WTC11 (cell line): ENCODE data around the gene NPDC1. TPM values are rescaled to one million over a fixed set of nuclear protein-coding genes. Genes with fewer than 3 reads are reported as not detected.

Source experiments
- ATAC-seq: fragments of 200-7000 bp; cut with Tn5 transposase; 2 replicates; pipeline ENCODE4 v1.10.0; 2021; ENCODE audit warnings: mild to moderate bottlenecking, moderate library complexity
- CTCF ChIA-PET: fragments of 300-600 bp; sonication (Branson Sonifier 250); formaldehyde crosslinking; loops from one replicate; lab custom pipeline; 2021; ENCODE audit warnings: antibody characterized with exemption; lab: Charles Lee
- POLR2A ChIA-PET: fragments of 350-600 bp; sonication (Branson Sonifier 250); formaldehyde crosslinking; loops from one replicate; lab custom pipeline; 2021; ENCODE audit warnings: antibody characterized with exemption; lab: Charles Lee
- DNase-seq: peaks from one replicate; pipeline ENCODE4 v3.0.0; 2021; ENCODE audit warnings: low spot score
- H3K27ac Mint-ChIP-seq: 2 replicates; pipeline ENCODE4 v1.8.0; 2021; ENCODE audit warnings: mixed read lengths
- H3K27me3 Mint-ChIP-seq: 2 replicates; pipeline ENCODE4 v1.8.0; 2021; ENCODE audit warnings: low read depth, mild to moderate bottlenecking, moderate library complexity, mixed read lengths
- H3K36me3 Mint-ChIP-seq: 2 replicates; pipeline ENCODE4 v1.8.0; 2021; ENCODE audit warnings: mixed read lengths
- H3K4me1 Mint-ChIP-seq: 2 replicates; pipeline ENCODE4 v1.8.0; 2022; ENCODE audit warnings: mixed read lengths
- H3K4me3 Mint-ChIP-seq: 2 replicates; pipeline ENCODE4 v1.8.0; 2021; ENCODE audit warnings: mild to moderate bottlenecking, moderate library complexity, mixed read lengths
- H3K9me3 Mint-ChIP-seq: 2 replicates; pipeline ENCODE4 v1.8.0; 2021; ENCODE audit warnings: mixed read lengths
- EMX1 ChIP-seq: fragments of 250-450 bp; sonication (Bioruptor Pico); IDR thresholded peaks from 2 replicates; pipeline ENCODE4 v1.8.0; 2021; ENCODE audit warnings: mild to moderate bottlenecking
- GTF2I ChIP-seq: fragments of 250-450 bp; sonication (Bioruptor Pico); conservative IDR thresholded peaks from 2 replicates; pipeline ENCODE4 v1.4.0; 2021; ENCODE audit warnings: mild to moderate bottlenecking
- ZNF416 ChIP-seq: fragments of 250-450 bp; sonication (Bioruptor Pico); IDR thresholded peaks from 2 replicates; pipeline ENCODE4 v1.9.0; 2021; ENCODE audit warnings: mild to moderate bottlenecking, inconsistent platforms
- ZNF423 ChIP-seq: fragments of 250-450 bp; sonication (Bioruptor Pico); IDR thresholded peaks from 2 replicates; pipeline ENCODE4 v2.1.2; 2022; ENCODE audit warnings: mild to moderate bottlenecking, moderate library complexity
- total RNA-seq: library from RNA; stranded (reverse); gene quantifications from 3 replicates; pipeline ENCODE4 v1.2.3, GENCODE V29; 2021
- TF ChIP-seq, protein P1 (sequence below): fragments of 250-450 bp; sonication (Bioruptor Pico); IDR thresholded peaks from 2 replicates; pipeline ENCODE4 v2.1.2; 2022; ENCODE audit warnings: mild to moderate bottlenecking, moderate library complexity
- TF ChIP-seq, protein P2 (sequence below): sonication (generic); formaldehyde crosslinking; IDR thresholded peaks from 2 replicates; pipeline ENCODE4 v1.8.0; 2022; ENCODE audit warnings: mild to moderate bottlenecking, missing genetic modification reagents
- TF ChIP-seq, protein P3 (sequence below): fragments of 250-450 bp; sonication (Bioruptor Pico); IDR thresholded peaks from 2 replicates; pipeline ENCODE4 v1.9.0; 2021; ENCODE audit warnings: mild to moderate bottlenecking
- TF ChIP-seq, protein P4 (sequence below): sonication (generic); formaldehyde crosslinking; IDR thresholded peaks from 2 replicates; pipeline ENCODE4 v1.8.0; 2022; ENCODE audit warnings: missing genetic modification reagents
- TF ChIP-seq, protein P5 (sequence below): sonication (generic); formaldehyde crosslinking; IDR thresholded peaks from 2 replicates; pipeline ENCODE4 v1.8.1; 2022; ENCODE audit warnings: missing genetic modification reagents, borderline replicate concordance

Gene NPDC1
- total RNA-seq, 1 experiment from 2014 or later = 64.3 TPM

GRCh38 chr9:137031904-137032640 is 13.9 kb downstream of the NPDC1 start, which contains the start of gene FUT7:
FUT7 (minus strand) TSS chr9:137032088; CDS start chr9:137031991, 97 bp downstream.
- H3K27ac Mint-ChIP-seq = no peak within 1 kb of the TSS
- peaks cover 15% of the 10 kb centered on the region for H3K27me3 Mint-ChIP-seq
- DNase-seq (no peak), ATAC-seq (no peak)
- H3K36me3 Mint-ChIP-seq = no peaks in the 10 kb centered on the region
- no peak within 1 kb of the TSS for H3K4me3 Mint-ChIP-seq
- H3K4me1 Mint-ChIP-seq = 0 out of 2 replicates have a peak, but pooled peaks cover 2% of the 10 kb centered on the region
- H3K9me3 Mint-ChIP-seq = no peaks in the 10 kb centered on the region
- no peak for TF ChIP-seq GTF2I (CRISPR knock-in tag)
- TF ChIP-seq, protein P1, sequence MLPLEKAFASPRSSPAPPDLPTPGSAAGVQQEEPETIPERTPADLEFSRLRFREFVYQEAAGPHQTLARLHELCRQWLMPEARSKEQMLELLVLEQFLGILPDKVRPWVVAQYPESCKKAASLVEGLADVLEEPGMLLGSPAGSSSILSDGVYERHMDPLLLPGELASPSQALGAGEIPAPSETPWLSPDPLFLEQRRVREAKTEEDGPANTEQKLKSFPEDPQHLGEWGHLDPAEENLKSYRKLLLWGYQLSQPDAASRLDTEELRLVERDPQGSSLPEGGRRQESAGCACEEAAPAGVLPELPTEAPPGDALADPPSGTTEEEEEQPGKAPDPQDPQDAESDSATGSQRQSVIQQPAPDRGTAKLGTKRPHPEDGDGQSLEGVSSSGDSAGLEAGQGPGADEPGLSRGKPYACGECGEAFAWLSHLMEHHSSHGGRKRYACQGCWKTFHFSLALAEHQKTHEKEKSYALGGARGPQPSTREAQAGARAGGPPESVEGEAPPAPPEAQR (CRISPR knock-in tag) = no peak
- TF ChIP-seq, protein P2, sequence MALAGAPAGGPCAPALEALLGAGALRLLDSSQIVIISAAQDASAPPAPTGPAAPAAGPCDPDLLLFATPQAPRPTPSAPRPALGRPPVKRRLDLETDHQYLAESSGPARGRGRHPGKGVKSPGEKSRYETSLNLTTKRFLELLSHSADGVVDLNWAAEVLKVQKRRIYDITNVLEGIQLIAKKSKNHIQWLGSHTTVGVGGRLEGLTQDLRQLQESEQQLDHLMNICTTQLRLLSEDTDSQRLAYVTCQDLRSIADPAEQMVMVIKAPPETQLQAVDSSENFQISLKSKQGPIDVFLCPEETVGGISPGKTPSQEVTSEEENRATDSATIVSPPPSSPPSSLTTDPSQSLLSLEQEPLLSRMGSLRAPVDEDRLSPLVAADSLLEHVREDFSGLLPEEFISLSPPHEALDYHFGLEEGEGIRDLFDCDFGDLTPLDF (CRISPR knock-in tag) = no peak
- TF ChIP-seq, protein P3, sequence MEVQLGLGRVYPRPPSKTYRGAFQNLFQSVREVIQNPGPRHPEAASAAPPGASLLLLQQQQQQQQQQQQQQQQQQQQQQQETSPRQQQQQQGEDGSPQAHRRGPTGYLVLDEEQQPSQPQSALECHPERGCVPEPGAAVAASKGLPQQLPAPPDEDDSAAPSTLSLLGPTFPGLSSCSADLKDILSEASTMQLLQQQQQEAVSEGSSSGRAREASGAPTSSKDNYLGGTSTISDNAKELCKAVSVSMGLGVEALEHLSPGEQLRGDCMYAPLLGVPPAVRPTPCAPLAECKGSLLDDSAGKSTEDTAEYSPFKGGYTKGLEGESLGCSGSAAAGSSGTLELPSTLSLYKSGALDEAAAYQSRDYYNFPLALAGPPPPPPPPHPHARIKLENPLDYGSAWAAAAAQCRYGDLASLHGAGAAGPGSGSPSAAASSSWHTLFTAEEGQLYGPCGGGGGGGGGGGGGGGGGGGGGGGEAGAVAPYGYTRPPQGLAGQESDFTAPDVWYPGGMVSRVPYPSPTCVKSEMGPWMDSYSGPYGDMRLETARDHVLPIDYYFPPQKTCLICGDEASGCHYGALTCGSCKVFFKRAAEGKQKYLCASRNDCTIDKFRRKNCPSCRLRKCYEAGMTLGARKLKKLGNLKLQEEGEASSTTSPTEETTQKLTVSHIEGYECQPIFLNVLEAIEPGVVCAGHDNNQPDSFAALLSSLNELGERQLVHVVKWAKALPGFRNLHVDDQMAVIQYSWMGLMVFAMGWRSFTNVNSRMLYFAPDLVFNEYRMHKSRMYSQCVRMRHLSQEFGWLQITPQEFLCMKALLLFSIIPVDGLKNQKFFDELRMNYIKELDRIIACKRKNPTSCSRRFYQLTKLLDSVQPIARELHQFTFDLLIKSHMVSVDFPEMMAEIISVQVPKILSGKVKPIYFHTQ (CRISPR knock-in tag) = no peak
- no peak for TF ChIP-seq EMX1
- no peak for TF ChIP-seq ZNF416 (CRISPR knock-in tag)
- POLR2A ChIA-PET = interaction anchor here (0.6 to 0.7 kb wide), 2 partner anchors 9 to 39 kb away, joined by 3 read pairs; no protein-coding TSS in a partner anchor
- CTCF ChIA-PET = interaction anchor here (0.5 to 4.1 kb wide), 6 partner anchors 11 to 269 kb away, joined by 4 to 38 read pairs (median 6); partner anchors contain the start of gene NPDC1

DNA sequence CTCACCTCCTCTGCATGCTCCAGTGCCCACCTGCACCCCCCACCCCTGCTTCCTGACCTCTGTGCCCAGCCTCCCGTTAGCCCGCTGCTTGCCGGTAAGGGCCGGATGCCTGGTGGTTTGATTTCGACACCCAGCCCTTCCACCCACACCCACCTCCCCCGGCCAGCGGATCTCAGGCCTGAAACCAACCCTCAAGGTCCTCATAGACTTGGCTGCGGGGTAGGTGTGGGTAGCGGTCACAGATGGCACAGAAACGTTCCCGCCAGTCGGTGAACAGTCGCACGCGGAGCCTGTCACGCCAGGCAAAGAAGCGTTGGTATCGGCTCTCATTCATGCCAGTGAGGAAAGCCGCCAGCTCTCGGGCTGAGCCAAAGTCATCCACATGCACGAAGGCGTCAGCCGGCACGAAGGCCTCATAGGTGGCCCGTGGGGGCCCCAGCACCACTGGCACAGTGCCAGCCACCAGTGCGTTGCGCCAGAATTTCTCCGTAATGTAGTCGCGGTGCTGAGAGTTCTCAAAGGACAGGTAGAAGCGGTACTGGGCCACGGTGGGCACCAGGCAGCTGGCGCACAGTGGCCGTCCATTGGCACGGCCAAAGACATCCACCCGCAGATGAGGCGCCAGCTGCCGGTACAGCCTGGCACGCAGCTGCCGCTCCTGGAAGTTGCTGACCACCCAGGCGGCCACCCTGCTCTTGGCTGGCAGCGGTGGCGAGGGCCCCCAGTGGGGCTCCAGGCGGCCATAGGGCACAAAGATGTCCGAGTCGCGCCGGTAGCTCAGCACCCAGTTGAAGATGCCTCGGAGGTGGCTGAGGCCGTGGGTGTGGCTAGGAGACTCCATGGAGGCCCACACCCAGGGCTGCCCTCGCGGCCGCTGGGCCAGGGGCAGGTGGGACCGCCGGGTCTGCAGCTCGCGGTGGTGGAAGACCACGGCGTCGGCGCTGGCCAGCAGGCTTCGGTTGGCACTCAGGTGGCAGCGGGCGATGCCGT is 15.1 kb downstream of the NPDC1 start:
- ATAC-seq (no peak), DNase-seq (no peak)
- CTCF ChIA-PET = interaction anchor here (1.1 to 4.1 kb wide), 17 partner anchors 10 to 268 kb away, joined by 3 to 53 read pairs (median 14); partner anchors contain the start of genes CLIC3, ENTPD2, NPDC1 and PTGDS
- H3K4me3 Mint-ChIP-seq = no peak overlapping the region
- no peak overlapping the region for H3K27ac Mint-ChIP-seq
- no peaks in the 10 kb centered on the region for H3K9me3 Mint-ChIP-seq
- POLR2A ChIA-PET = interaction anchor here (0.6 kb wide), 1 partner anchor 40 kb away, joined by 3 read pairs; no protein-coding TSS in a partner anchor
- H3K27me3 Mint-ChIP-seq = peaks cover 17% of the 10 kb centered on the region
- TF ChIP-seq, protein P4, sequence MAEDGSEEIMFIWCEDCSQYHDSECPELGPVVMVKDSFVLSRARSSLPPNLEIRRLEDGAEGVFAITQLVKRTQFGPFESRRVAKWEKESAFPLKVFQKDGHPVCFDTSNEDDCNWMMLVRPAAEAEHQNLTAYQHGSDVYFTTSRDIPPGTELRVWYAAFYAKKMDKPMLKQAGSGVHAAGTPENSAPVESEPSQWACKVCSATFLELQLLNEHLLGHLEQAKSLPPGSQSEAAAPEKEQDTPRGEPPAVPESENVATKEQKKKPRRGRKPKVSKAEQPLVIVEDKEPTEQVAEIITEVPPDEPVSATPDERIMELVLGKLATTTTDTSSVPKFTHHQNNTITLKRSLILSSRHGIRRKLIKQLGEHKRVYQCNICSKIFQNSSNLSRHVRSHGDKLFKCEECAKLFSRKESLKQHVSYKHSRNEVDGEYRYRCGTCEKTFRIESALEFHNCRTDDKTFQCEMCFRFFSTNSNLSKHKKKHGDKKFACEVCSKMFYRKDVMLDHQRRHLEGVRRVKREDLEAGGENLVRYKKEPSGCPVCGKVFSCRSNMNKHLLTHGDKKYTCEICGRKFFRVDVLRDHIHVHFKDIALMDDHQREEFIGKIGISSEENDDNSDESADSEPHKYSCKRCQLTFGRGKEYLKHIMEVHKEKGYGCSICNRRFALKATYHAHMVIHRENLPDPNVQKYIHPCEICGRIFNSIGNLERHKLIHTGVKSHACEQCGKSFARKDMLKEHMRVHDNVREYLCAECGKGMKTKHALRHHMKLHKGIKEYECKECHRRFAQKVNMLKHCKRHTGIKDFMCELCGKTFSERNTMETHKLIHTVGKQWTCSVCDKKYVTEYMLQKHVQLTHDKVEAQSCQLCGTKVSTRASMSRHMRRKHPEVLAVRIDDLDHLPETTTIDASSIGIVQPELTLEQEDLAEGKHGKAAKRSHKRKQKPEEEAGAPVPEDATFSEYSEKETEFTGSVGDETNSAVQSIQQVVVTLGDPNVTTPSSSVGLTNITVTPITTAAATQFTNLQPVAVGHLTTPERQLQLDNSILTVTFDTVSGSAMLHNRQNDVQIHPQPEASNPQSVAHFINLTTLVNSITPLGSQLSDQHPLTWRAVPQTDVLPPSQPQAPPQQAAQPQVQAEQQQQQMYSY (CRISPR knock-in tag) = no peak
- TF ChIP-seq, protein P5, sequence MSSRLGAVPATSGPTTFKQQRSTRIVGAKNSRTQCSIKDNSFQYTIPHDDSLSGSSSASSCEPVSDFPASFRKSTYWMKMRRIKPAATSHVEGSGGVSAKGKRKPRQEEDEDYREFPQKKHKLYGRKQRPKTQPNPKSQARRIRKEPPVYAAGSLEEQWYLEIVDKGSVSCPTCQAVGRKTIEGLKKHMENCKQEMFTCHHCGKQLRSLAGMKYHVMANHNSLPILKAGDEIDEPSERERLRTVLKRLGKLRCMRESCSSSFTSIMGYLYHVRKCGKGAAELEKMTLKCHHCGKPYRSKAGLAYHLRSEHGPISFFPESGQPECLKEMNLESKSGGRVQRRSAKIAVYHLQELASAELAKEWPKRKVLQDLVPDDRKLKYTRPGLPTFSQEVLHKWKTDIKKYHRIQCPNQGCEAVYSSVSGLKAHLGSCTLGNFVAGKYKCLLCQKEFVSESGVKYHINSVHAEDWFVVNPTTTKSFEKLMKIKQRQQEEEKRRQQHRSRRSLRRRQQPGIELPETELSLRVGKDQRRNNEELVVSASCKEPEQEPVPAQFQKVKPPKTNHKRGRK (CRISPR knock-in tag) = no peak
- no peak for TF ChIP-seq ZNF423
- H3K4me1 Mint-ChIP-seq = 0 out of 2 replicates have a peak, but pooled peaks cover 2% of the 10 kb centered on the region
- no peaks in the 10 kb centered on the region for H3K36me3 Mint-ChIP-seq
